NK-92 (cell line): Measurements from ENCODE around the gene FRG2B.
"Not testable (repeated sequence)": the region's sequence is repeated elsewhere in the genome, so short reads cannot be mapped to it uniquely, and the experiment has no call there.

Experiments used
- DNase-seq: peaks from one replicate; lab custom pipeline; 2025; ENCODE audit not compliant: unreplicated experiment; lab: John Stamatoyannopoulos, UW

FRG2B gene

GRCh38 chr10:133600657-133601056 is 25.9 kb downstream of the FRG2B start:
- DNase-seq = no peak

GRCh38 chr10:133599869-133600268 is 26.7 kb downstream of the FRG2B start:
- DNase-seq = not testable (repeated sequence)

GRCh38 chr10:133592716-133593115 is 33.9 kb downstream of the FRG2B start:
- no peak for DNase-seq

- DNase-seq = no peak
Observed at GRCh38 chr10:133590970-133591359, 35.6 kb downstream of the FRG2B start.

GRCh38 chr10:133590226-133590969 is 36.2 kb downstream of the FRG2B start:
- no peak for DNase-seq

- not testable (repeated sequence) for DNase-seq
Observed at GRCh38 chr10:133577037-133577436, 49.6 kb downstream of the FRG2B start.
